ENCODE data around the gene CHP1.
"Not testable (repeated sequence)": the region's sequence is repeated elsewhere in the genome, so short reads cannot be mapped to it uniquely, and the experiment has no call there.

The CHP1 gene

GRCh38 chr15:41235228-41235627, 4.2 kb downstream of the CHP1 start:
- CTCF ChIA-PET, H3K4me3 Mint-ChIP-seq, H3K9me3 Mint-ChIP-seq, DNase-seq, H3K27ac Mint-ChIP-seq, H3K27me3 Mint-ChIP-seq: not testable (repeated sequence)
- peaks cover 10% of the 10 kb centered on the region for H3K36me3 Mint-ChIP-seq
- peaks cover 45% of the 10 kb centered on the region for H3K4me1 Mint-ChIP-seq

- Mint-ChIP-seq H3K9me3 (no peaks in the 10 kb centered on the region), H3K4me3 (no peak overlapping the region), H3K4me1 (peaks cover 38% of the 10 kb centered on the region), H3K36me3 (peaks cover 10% of the 10 kb centered on the region), H3K27ac (no peak overlapping the region), H3K27me3 (peaks cover 5% of the 10 kb centered on the region)
- DNase-seq = no peak
- CTCF ChIA-PET = no interaction called here
Measured at GRCh38 chr15:41235929-41236328, 4.9 kb downstream of the CHP1 start.

DNA sequence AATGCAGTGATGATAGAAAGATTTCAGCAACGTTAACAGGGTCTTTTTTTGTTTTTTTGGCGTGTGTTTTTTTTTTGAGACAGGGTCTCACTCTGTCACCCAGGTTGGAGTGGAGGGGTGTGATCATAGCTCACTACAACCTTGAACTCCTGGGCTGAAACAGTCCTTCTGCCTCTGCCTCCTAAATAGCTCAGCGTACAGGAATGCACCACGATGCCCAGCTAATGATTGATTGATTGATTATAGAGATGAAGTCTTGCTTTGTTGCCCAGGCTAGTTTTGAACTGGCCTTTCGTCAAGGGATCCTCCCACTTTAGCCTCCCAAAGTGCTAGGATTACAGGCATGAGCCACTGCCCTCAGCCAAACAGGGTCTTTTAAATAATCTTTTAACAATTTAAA, 7.0 kb downstream of the CHP1 start:
- Mint-ChIP-seq H3K27ac (no peak overlapping the region), H3K9me3 (no peaks in the 10 kb centered on the region), H3K27me3 (no peaks in the 10 kb centered on the region), H3K4me3 (no peak overlapping the region), H3K36me3 (peaks cover 14% of the 10 kb centered on the region), H3K4me1 (peaks cover 19% of the 10 kb centered on the region)
- DNase-seq = no peak
- CTCF ChIA-PET = no interaction called here

GRCh38 chr15:41241221-41241964, 10.3 kb downstream of the CHP1 start:
- H3K27ac Mint-ChIP-seq = no peak overlapping the region

DNA sequence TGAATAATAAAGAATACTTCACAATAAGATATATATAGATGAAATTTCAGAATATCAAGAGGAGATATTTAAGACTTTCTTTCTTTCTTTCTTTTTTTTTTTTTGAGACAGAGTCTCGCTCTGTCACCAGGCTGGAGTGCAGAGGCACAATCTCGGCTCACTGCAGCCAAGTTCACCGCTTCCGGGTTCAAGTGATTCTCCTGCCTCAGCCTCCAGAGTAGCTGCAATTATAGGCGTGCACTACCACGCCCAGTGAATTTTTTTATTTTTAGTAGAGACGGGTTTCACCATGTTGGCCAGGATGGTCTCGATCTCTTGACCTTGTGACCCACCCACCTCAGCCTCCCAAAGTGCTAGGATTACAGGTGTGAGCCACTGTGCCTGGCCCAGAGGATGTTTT, 19.7 kb downstream of the CHP1 start:
- H3K36me3 Mint-ChIP-seq = peaks cover 14% of the 10 kb centered on the region
- DNase-seq, H3K4me1 Mint-ChIP-seq, H3K27me3 Mint-ChIP-seq, CTCF ChIA-PET, H3K4me3 Mint-ChIP-seq, H3K27ac Mint-ChIP-seq, H3K9me3 Mint-ChIP-seq: not testable (repeated sequence)

More at GRCh38 chr15:41241221-41241964, 10.3 kb downstream of the CHP1 start:
- Mint-ChIP-seq H3K36me3 (peaks cover 22% of the 10 kb centered on the region), H3K4me3 (no peak overlapping the region), H3K9me3 (no peaks in the 10 kb centered on the region), H3K4me1 (peaks cover 10% of the 10 kb centered on the region), H3K27me3 (no peaks in the 10 kb centered on the region)
- CTCF ChIA-PET = no interaction called here
- DNase-seq = no peak

- no peaks in the 10 kb centered on the region for H3K9me3 Mint-ChIP-seq
- H3K4me3 Mint-ChIP-seq = no peak overlapping the region
- peaks cover 13% of the 10 kb centered on the region for H3K36me3 Mint-ChIP-seq
- H3K4me1 Mint-ChIP-seq = no peaks in the 10 kb centered on the region
- CTCF ChIA-PET = no interaction called here
- no peaks in the 10 kb centered on the region for H3K27me3 Mint-ChIP-seq
- no peak for DNase-seq
- no peak overlapping the region for H3K27ac Mint-ChIP-seq
Measured at GRCh38 chr15:41251411-41251810, 20.3 kb downstream of the CHP1 start.

GRCh38 chr15:41254560-41254959, 23.5 kb downstream of the CHP1 start:
- H3K36me3 Mint-ChIP-seq = peaks cover 19% of the 10 kb centered on the region
- no peak overlapping the region for H3K4me3 Mint-ChIP-seq
- no peaks in the 10 kb centered on the region for H3K27me3 Mint-ChIP-seq
- no peaks in the 10 kb centered on the region for H3K4me1 Mint-ChIP-seq
- no peak for DNase-seq
- CTCF ChIA-PET = no interaction called here
- H3K9me3 Mint-ChIP-seq = no peaks in the 10 kb centered on the region
- H3K27ac Mint-ChIP-seq = no peak overlapping the region

- Mint-ChIP-seq H3K4me1 (no peaks in the 10 kb centered on the region), H3K36me3 (peaks cover 18% of the 10 kb centered on the region), H3K9me3 (no peaks in the 10 kb centered on the region), H3K4me3 (no peak overlapping the region), H3K27ac (no peak overlapping the region), H3K27me3 (no peaks in the 10 kb centered on the region)
- CTCF ChIA-PET = no interaction called here
- DNase-seq = no peak
Measured at GRCh38 chr15:41256103-41256502, 25.0 kb downstream of the CHP1 start.

GRCh38 chr15:41256577-41257038, 25.5 kb downstream of the CHP1 start:
- CTCF ChIA-PET = no interaction called here
- peaks cover 16% of the 10 kb centered on the region for H3K36me3 Mint-ChIP-seq
- no peaks in the 10 kb centered on the region for H3K4me1 Mint-ChIP-seq
- H3K9me3 Mint-ChIP-seq = no peaks in the 10 kb centered on the region
- H3K4me3 Mint-ChIP-seq = no peak overlapping the region
- H3K27me3 Mint-ChIP-seq = no peaks in the 10 kb centered on the region
- no peak overlapping the region for H3K27ac Mint-ChIP-seq
- no peak for DNase-seq

DNA sequence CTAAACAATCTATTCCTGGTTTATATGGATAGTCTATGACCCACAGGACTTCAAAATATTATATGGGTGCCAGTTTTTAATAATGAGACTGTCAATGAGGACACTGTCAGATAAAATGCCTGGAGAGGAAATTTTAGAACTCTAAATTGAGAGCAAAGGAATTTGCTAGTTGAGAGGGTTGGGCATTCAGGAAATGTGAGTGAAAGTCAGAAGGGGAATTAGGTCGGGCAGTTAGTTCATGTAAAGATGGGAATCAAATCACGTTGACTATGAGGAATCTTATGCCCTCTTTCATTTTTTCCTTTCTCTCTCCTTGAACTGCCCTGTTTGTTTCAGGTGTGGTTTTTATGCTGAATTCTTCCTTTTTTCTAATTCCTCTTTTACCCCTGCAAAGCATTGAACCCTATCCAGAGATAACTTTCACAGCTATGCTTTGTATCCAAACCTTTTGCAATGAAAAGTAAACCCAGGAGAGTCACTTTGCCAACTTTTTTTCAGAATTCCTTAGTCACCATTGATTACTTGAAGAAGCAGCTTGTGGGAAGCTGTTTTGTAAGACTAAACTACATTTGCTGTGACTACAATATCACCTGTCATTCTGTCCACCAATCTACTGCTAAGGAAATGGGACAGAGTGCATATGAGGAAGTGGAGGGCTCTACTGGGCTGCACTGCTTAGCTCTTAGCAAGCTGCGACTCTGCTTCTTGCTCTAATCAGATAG, 27.8 kb downstream of the CHP1 start:
- Mint-ChIP-seq H3K36me3 (peaks cover 17% of the 10 kb centered on the region), H3K9me3 (no peaks in the 10 kb centered on the region), H3K27ac (no peak overlapping the region), H3K27me3 (no peaks in the 10 kb centered on the region), H3K4me1 (no peaks in the 10 kb centered on the region), H3K4me3 (no peak overlapping the region)
- CTCF ChIA-PET = no interaction called here
- DNase-seq = no peak

DNA sequence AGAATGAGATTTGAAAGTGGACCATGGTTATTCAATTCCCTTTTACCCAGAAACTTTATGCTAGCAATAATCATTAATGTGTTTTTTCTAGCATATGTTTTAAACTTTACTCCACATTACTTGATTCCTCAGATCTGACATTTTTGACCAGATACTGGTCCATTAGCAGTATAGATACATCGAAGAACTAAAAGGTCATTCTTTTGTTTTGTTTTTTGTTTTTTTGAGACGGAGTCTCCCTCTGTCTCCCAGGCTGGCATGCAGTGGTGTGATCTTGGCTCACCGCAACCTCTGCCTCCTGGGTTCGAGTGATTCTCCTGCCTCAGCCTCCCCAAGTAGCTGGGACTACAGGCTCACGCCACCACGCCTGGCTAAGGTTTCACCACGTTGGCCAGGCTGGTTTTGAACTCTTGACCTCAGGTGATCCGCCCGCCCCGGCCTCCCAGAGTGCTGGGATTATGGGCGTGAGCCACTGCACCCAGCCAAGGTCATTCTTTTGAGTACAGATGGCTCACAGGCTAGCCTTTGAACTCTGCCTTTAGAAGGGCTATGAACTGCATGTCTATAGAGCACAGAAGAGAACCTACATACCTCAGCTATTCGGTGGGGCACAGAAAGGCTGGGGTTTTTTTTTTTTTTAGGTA, 28.6 kb downstream of the CHP1 start:
- no peaks in the 10 kb centered on the region for H3K4me1 Mint-ChIP-seq
- no peaks in the 10 kb centered on the region for H3K27me3 Mint-ChIP-seq
- H3K36me3 Mint-ChIP-seq = peaks cover 17% of the 10 kb centered on the region
- no peak overlapping the region for H3K4me3 Mint-ChIP-seq
- DNase-seq = no peak
- H3K9me3 Mint-ChIP-seq = no peaks in the 10 kb centered on the region
- H3K27ac Mint-ChIP-seq = no peak overlapping the region
- CTCF ChIA-PET = no interaction called here

GRCh38 chr15:41260924-41261323, 29.9 kb downstream of the CHP1 start:
- CTCF ChIA-PET, H3K4me1 Mint-ChIP-seq, H3K27me3 Mint-ChIP-seq, DNase-seq, H3K4me3 Mint-ChIP-seq, H3K9me3 Mint-ChIP-seq, H3K27ac Mint-ChIP-seq: not testable (repeated sequence)
- peaks cover 18% of the 10 kb centered on the region for H3K36me3 Mint-ChIP-seq

GRCh38 chr15:41262571-41262970, 31.5 kb downstream of the CHP1 start:
- DNase-seq = no peak
- CTCF ChIA-PET = no interaction called here
- Mint-ChIP-seq H3K4me3 (no peak overlapping the region), H3K9me3 (no peaks in the 10 kb centered on the region), H3K27me3 (no peaks in the 10 kb centered on the region), H3K36me3 (peaks cover 25% of the 10 kb centered on the region), H3K27ac (no peak overlapping the region), H3K4me1 (no peaks in the 10 kb centered on the region)

GRCh38 chr15:41263891-41264351, 32.9 kb downstream of the CHP1 start:
- H3K36me3 Mint-ChIP-seq = peaks cover 19% of the 10 kb centered on the region

DNA sequence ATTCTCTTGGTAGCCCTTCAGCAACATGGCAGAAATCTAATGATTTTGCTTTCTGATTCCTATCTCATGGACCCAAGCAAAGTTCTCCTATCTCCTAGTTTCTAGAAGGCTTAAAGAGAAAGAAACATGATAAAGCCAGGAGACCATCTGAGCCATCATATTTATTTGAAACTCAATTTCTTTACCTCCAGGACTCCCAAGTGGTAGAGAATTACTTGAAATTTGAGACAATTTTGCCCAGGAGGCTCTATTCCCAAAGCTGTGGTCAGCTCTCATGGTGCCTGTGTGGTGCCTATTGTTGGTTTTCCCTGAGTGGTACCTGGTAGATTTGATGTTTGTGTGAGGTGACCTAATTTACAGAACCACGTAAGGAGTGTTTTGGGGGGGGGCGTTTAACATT, 38.8 kb downstream of the CHP1 start:
- Mint-ChIP-seq H3K4me1 (no peaks in the 10 kb centered on the region), H3K36me3 (peaks cover 18% of the 10 kb centered on the region), H3K27me3 (no peaks in the 10 kb centered on the region), H3K4me3 (no peak overlapping the region), H3K9me3 (no peaks in the 10 kb centered on the region), H3K27ac (no peak overlapping the region)
- CTCF ChIA-PET = no interaction called here
- DNase-seq = no peak

More at GRCh38 chr15:41263891-41264351, 32.9 kb downstream of the CHP1 start:
- no peak overlapping the region for H3K27ac Mint-ChIP-seq
- no peaks in the 10 kb centered on the region for H3K9me3 Mint-ChIP-seq
- DNase-seq = no peak
- CTCF ChIA-PET = no interaction called here
- no peaks in the 10 kb centered on the region for H3K4me1 Mint-ChIP-seq
- no peaks in the 10 kb centered on the region for H3K27me3 Mint-ChIP-seq
- H3K4me3 Mint-ChIP-seq = no peak overlapping the region
